22Rv1 (cell line): ENCODE measurements around the gene NOLC1.

Experiments
- CTCF ChIP-seq: fragments of 450-650 bp; IDR thresholded peaks from 2 replicates; pipeline ENCODE4 v1.5.1; 2017; ENCODE audit warnings: mild to moderate bottlenecking
- ZFX ChIP-seq: fragments of 450-650 bp; IDR thresholded peaks from 2 replicates; pipeline ENCODE4 v1.6.1; 2017; ENCODE audit warnings: antibody characterized with exemption, borderline replicate concordance

DNA sequence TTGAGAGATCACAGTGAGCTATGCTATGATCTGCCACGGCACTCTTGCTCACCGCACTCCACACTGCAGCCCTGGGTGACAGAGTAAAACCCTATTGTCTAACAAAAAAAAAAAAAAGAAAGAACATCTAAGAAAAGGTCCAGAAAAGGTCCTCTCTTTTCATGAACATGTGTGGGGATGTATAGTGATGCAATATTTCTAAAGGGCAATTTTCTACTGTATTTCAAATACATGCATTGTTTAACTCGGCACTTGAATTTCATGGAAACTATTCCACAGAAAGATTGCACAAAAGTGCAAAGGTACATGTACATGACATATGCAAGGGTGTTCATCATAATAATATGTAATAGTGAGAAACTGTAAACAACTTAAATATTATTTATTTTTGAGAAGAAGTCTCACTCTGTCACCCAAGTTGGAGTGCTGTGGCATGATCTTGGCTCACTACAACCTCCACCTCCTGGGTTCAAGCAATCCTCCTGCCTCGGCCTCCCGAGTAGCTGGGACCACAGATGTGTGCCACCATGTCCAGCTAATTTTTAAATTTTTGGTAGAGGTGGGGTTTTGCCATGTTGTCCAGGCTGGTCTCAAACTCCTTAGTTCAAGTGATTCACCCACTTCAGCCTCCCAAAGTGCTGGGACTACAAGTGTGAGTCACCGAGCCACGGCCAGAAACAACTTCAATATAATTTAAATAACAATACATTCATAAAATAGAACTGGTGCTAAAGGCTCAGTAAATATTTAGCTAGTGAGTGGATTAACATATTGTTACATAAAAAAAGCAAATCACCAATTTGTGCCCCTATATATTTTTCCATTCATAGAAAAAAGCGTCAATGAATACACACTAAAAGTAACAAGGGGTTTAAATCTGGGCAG, 20.7 kb upstream of the NOLC1 start:
- TF ChIP-seq CTCF (no peak), ZFX (no peak)
